ENCODE data around the gene CLECL1.

GRCh38 chr12:9707356-9707755, 25.5 kb downstream of the CLECL1 start:
- TF ChIP-seq CTCF (IDR thresholded peaks at IDR 0.05; ENCODE audit: low read depth, low read length, missing input control) (no peak), YY1 (IDR thresholded peaks at IDR 0.05) (no peak), MAX (IDR thresholded peaks at IDR 0.05) (no peak), RAD21 (IDR thresholded peaks at IDR 0.05) (no peak), EGR1 (IDR thresholded peaks at IDR 0.05; ENCODE audit: low read depth in 2 of 2) (no peak), SP1 (IDR thresholded peaks at IDR 0.05) (no peak), REST (IDR thresholded peaks at IDR 0.05) (no peak), RXRA (IDR thresholded peaks at IDR 0.05) (no peak), ZBTB33 (IDR thresholded peaks at IDR 0.05) (no peak), GABPA (IDR thresholded peaks at IDR 0.05 in 1 of 2, conservative IDR thresholded peaks at IDR 0.05 in 1 of 2) (no peak)

All from liver (tissue), 3 donors.